HEK293 (cell line): Measurements from ENCODE around the gene NPFF.

ENCODE experiments used
- CTCF ChIA-PET: fragments of 350-600 bp; formaldehyde crosslinking; extraction: SDS; loops from one replicate; lab custom pipeline; 2021; ENCODE audit warnings: antibody characterized with exemption; lab: Yijun Ruan, JAX
- POLR2A ChIA-PET: fragments of 300-600 bp; formaldehyde crosslinking; extraction: SDS; loops from one replicate; lab custom pipeline; 2020; ENCODE audit warnings: antibody characterized with exemption, inconsistent platforms; lab: Yijun Ruan, JAX
- H3K27ac ChIP-seq: fragments of 200-500 bp; sonication (Bioruptor generic); 2 replicates; pipeline ENCODE4 v1.5.1; 2014; ENCODE audit warnings: low read depth, low read length, control low read depth, inconsistent platforms; ENCODE audit errors: extremely low read depth
- H3K36me3 ChIP-seq, 2 experiments: fragments of 200-500 bp in 1 of 2; sonication (Bioruptor generic) in 1 of 2; 1 replicate in 1 of 2; 2 replicates in 1 of 2; pipeline ENCODE4 v1.5.1; 2014 to 2017; ENCODE audit warnings: inconsistent platforms in 2 of 2, low read length in 2 of 2; ENCODE audit not compliant: control insufficient read depth in 2 of 2, insufficient read depth in 1 of 2
- H3K4me1 ChIP-seq: fragments of 200-500 bp; sonication (Bioruptor generic); 2 replicates; pipeline ENCODE4 v1.5.1; 2014; ENCODE audit warnings: mild to moderate bottlenecking, low read length, inconsistent platforms; ENCODE audit not compliant: control insufficient read depth, insufficient read depth
- H3K4me3 ChIP-seq: 2 replicates; pipeline ENCODE4 v1.5.1; 2011; ENCODE audit warnings: low read depth, mild to moderate bottlenecking, control low read depth, low read length, moderate library complexity
- H3K9me3 ChIP-seq: fragments of 200-500 bp; sonication (Bioruptor generic); 2 replicates; pipeline ENCODE4 v1.5.1; 2014; ENCODE audit warnings: low read depth, low read length, inconsistent platforms; ENCODE audit not compliant: control insufficient read depth, insufficient read depth
- EGR2 ChIP-seq: fragments of 450-650 bp; formaldehyde crosslinking; IDR thresholded peaks from 2 replicates; pipeline ENCODE4 v1.5.1; 2016; ENCODE audit warnings: low read depth, missing biosample characterization, missing genetic modification characterization
- GLI4 ChIP-seq: fragments of 450-650 bp; formaldehyde crosslinking; IDR thresholded peaks from 2 replicates; pipeline ENCODE4 v1.5.1; 2016; ENCODE audit warnings: missing biosample characterization, missing genetic modification characterization
- GLIS2 ChIP-seq: fragments of 450-650 bp; formaldehyde crosslinking; IDR thresholded peaks from 2 replicates; pipeline ENCODE4 v1.5.1; 2016; ENCODE audit warnings: missing biosample characterization, missing genetic modification characterization
- MZF1 ChIP-seq: fragments of 450-650 bp; formaldehyde crosslinking; IDR thresholded peaks from 2 replicates; pipeline ENCODE4 v1.5.1; 2017; ENCODE audit warnings: missing biosample characterization, missing genetic modification characterization, borderline replicate concordance
- SP3 ChIP-seq: fragments of 450-650 bp; formaldehyde crosslinking; IDR thresholded peaks from 2 replicates; pipeline ENCODE4 v1.5.1; 2016; ENCODE audit warnings: missing biosample characterization, missing genetic modification characterization
- ZBTB21 ChIP-seq: fragments of 450-650 bp; formaldehyde crosslinking; IDR thresholded peaks from 2 replicates; pipeline ENCODE4 v1.5.1; 2017; ENCODE audit warnings: missing biosample characterization, missing genetic modification characterization
- ZBTB48 ChIP-seq: fragments of 450-650 bp; formaldehyde crosslinking; IDR thresholded peaks from 2 replicates; pipeline ENCODE4 v1.5.1; 2016; ENCODE audit warnings: missing biosample characterization, missing genetic modification characterization
- ZNF112 ChIP-seq: fragments of 450-650 bp; formaldehyde crosslinking; IDR thresholded peaks from 2 replicates; pipeline ENCODE4 v1.5.0; 2017; ENCODE audit warnings: missing biosample characterization, missing genetic modification characterization
- ZNF121 ChIP-seq: fragments of 450-650 bp; formaldehyde crosslinking; IDR thresholded peaks from 2 replicates; pipeline ENCODE4 v1.5.1; 2016; ENCODE audit warnings: missing biosample characterization, missing genetic modification characterization
- ZNF138 ChIP-seq: fragments of 450-650 bp; formaldehyde crosslinking; IDR thresholded peaks from 2 replicates; pipeline ENCODE4 v1.5.1; 2016; ENCODE audit warnings: missing biosample characterization, missing genetic modification characterization, borderline replicate concordance
- ZNF23 ChIP-seq: fragments of 450-650 bp; formaldehyde crosslinking; IDR thresholded peaks from 2 replicates; pipeline ENCODE4 v1.5.1; 2016; ENCODE audit warnings: missing biosample characterization, missing genetic modification characterization, borderline replicate concordance
- ZNF248 ChIP-seq: fragments of 450-650 bp; formaldehyde crosslinking; IDR thresholded peaks from 2 replicates; pipeline ENCODE4 v1.5.1; 2017; ENCODE audit warnings: missing biosample characterization, missing genetic modification characterization
- ZNF292 ChIP-seq: fragments of 450-650 bp; formaldehyde crosslinking; IDR thresholded peaks from 2 replicates; pipeline ENCODE4 v1.5.1; 2016; ENCODE audit warnings: low read depth, missing biosample characterization, missing genetic modification characterization, borderline replicate concordance
- ZNF561 ChIP-seq: fragments of 450-650 bp; IDR thresholded peaks from 2 replicates; pipeline ENCODE4 v1.5.1; 2018; ENCODE audit warnings: missing biosample characterization, missing genetic modification characterization, borderline replicate concordance
- ZNF610 ChIP-seq: fragments of 450-650 bp; formaldehyde crosslinking; IDR thresholded peaks from 2 replicates; pipeline ENCODE4 v1.5.1; 2016; ENCODE audit warnings: missing biosample characterization, missing genetic modification characterization, borderline replicate concordance
- ZNF701 ChIP-seq: fragments of 450-650 bp; formaldehyde crosslinking; IDR thresholded peaks from 2 replicates; pipeline ENCODE4 v1.5.1; 2016; ENCODE audit warnings: missing biosample characterization, missing genetic modification characterization
- ZSCAN16 ChIP-seq: fragments of 450-650 bp; formaldehyde crosslinking; IDR thresholded peaks from 2 replicates; pipeline ENCODE4 v1.5.1; 2016; ENCODE audit warnings: missing biosample characterization, missing genetic modification characterization
- ZSCAN30 ChIP-seq: fragments of 450-650 bp; IDR thresholded peaks from 2 replicates; pipeline ENCODE4 v1.5.1; 2018; ENCODE audit warnings: missing biosample characterization, mild to moderate bottlenecking, missing genetic modification characterization, moderate library complexity
- TF ChIP-seq, protein P1 (sequence below): fragments of 450-650 bp; formaldehyde crosslinking; IDR thresholded peaks from 2 replicates; pipeline ENCODE4 v1.5.1; 2017; ENCODE audit warnings: missing biosample characterization, missing genetic modification characterization
- TF ChIP-seq, protein P2 (sequence below): fragments of 450-650 bp; formaldehyde crosslinking; IDR thresholded peaks from 2 replicates; pipeline ENCODE4 v1.5.1; 2016; ENCODE audit warnings: missing biosample characterization, missing genetic modification characterization
- TF ChIP-seq, protein P3 (sequence below): fragments of 450-650 bp; formaldehyde crosslinking; IDR thresholded peaks from 2 replicates; pipeline ENCODE4 v1.5.1; 2016; ENCODE audit warnings: missing biosample characterization, missing genetic modification characterization
- TF ChIP-seq, protein P4 (sequence below): fragments of 450-650 bp; formaldehyde crosslinking; IDR thresholded peaks from 2 replicates; pipeline ENCODE4 v1.5.0; 2017; ENCODE audit warnings: missing biosample characterization, missing genetic modification characterization, borderline replicate concordance
- TF ChIP-seq, protein P5 (sequence below): fragments of 450-650 bp; formaldehyde crosslinking; IDR thresholded peaks from 2 replicates; pipeline ENCODE4 v1.5.1; 2016; ENCODE audit warnings: missing biosample characterization, missing genetic modification characterization

NPFF gene

DNA sequence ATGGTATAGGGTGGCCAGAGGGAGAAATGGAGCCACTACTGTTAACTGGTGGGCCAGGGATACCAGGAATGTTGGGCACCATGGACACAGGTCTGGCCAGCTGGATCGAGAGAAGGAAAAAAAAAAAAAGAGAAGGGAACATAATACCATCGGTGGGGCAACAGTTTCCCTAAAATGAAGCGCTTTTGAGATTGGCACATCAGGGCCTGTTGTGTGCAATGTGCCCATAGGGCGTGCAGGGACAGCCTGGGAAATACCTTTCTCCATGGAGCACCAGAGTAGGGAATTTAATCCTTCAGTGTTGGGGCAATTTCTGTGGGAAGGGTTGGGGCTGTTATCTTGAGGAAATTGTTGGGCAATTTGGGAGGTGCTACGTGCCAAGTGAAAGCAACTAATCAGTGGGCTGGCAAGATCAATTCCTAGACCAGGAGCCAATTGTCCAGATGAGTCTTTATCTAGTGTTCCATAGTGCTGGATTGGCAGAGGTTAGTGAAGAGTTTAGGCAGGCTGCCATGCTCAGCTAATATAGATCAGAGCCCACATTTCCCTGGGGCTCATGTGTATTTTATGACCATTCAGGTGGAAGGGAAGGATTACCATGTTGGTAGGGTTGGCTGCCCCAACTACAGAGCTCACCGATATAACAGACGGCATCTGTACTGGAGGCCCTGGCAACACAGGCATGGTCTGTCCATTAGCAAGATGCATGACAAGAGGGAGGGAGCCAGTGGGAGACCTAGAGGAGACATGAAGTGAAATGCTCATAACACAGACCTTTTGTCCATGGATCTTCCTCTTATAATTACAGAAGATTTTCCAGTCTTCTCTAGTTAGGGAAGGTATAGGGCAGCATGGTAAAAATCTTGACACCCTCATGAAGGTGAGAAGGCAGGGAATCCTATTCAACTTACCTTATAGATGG, 25.5 kb upstream of the NPFF start:
- ChIA-PET POLR2A (interaction anchor here (0.6 kb wide), 1 partner anchor 51 kb away, joined by 6 read pairs; no protein-coding TSS in a partner anchor), CTCF (interaction anchor here (1.0 to 1.4 kb wide), 4 partner anchors 10 to 214 kb away, joined by 3 to 7 read pairs (median 4); partner anchors contain the start of gene ATP5MC2)
- TF ChIP-seq ZBTB48 (tag by site-specific recombination) = no peak
- no peak for TF ChIP-seq ZBTB21
- TF ChIP-seq, protein P1, sequence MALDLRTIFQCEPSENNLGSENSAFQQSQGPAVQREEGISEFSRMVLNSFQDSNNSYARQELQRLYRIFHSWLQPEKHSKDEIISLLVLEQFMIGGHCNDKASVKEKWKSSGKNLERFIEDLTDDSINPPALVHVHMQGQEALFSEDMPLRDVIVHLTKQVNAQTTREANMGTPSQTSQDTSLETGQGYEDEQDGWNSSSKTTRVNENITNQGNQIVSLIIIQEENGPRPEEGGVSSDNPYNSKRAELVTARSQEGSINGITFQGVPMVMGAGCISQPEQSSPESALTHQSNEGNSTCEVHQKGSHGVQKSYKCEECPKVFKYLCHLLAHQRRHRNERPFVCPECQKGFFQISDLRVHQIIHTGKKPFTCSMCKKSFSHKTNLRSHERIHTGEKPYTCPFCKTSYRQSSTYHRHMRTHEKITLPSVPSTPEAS (tag by site-specific recombination) = no peak
- TF ChIP-seq ZSCAN16 (tag by site-specific recombination) = no peak
- no peak for TF ChIP-seq ZNF248 (tag by site-specific recombination)
- no peak for TF ChIP-seq GLIS2 (tag by site-specific recombination)

DNA sequence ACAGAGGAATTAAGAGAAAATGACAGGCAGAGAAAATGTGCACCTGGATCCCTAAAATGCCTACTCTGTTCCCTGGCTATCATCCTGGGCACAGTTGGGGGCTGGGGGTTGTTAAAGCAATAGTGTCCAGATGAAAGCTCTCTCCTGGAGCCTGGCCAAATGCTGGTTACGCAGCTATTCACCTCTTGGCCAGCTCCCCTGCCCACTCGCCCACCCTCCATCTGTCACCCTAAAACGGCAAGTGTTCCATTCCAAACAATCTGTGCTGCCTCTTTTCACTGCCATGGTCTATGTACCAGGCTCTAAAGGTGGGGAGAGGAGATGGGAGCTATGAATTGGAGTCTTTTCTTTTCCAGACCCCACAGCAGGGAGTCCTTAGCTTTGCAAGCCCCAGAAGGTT, 24.7 kb upstream of the NPFF start:
- H3K36me3 ChIP-seq = peaks cover 40 to 56% of the 10 kb centered on the region in 2 experiments
- TF ChIP-seq, protein P2, sequence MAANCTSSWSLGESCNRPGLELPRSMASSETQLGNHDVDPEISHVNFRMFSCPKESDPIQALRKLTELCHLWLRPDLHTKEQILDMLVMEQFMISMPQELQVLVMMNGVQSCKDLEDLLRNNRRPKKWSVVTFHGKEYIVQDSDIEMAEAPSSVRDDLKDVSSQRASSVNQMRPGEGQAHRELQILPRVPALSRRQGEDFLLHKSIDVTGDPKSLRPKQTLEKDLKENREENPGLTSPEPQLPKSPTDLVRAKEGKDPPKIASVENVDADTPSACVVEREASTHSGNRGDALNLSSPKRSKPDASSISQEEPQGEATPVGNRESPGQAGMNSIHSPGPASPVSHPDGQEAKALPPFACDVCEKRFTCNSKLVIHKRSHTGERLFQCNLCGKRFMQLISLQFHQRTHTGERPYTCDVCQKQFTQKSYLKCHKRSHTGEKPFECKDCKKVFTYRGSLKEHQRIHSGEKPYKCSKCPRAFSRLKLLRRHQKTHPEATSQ (tag by site-specific recombination) = no peak
- no peak for TF ChIP-seq SP3 (tag by site-specific recombination)
- TF ChIP-seq ZNF138 (tag by site-specific recombination) = no peak
- TF ChIP-seq, protein P3, sequence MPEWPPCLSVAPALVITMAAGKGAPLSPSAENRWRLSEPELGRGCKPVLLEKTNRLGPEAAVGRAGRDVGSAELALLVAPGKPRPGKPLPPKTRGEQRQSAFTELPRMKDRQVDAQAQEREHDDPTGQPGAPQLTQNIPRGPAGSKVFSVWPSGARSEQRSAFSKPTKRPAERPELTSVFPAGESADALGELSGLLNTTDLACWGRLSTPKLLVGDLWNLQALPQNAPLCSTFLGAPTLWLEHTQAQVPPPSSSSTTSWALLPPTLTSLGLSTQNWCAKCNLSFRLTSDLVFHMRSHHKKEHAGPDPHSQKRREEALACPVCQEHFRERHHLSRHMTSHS (tag by site-specific recombination) = no peak
- no peak for TF ChIP-seq ZSCAN30 (tag by site-specific recombination)
- no peak for TF ChIP-seq MZF1
- no peak for TF ChIP-seq ZNF610 (tag by site-specific recombination)
- no peak for TF ChIP-seq ZNF112
- TF ChIP-seq ZNF701 = no peak
- TF ChIP-seq EGR2 (tag by site-specific recombination) = no peak
- TF ChIP-seq ZNF561 (tag by site-specific recombination) = no peak
- TF ChIP-seq GLI4 (tag by site-specific recombination) = no peak
- TF ChIP-seq, all 188 proteins: peak for 0
- H3K27ac ChIP-seq = no peak overlapping the region
- CTCF ChIA-PET = no interaction called here
- H3K4me1 ChIP-seq = no peaks in the 10 kb centered on the region
- POLR2A ChIA-PET = no interaction called here
- H3K9me3 ChIP-seq = no peaks in the 10 kb centered on the region
- H3K4me3 ChIP-seq = no peak overlapping the region

More for the DNA sequence above, 25.5 kb upstream of the NPFF start:
- Histone ChIP-seq H3K4me1 (no peaks in the 10 kb centered on the region), H3K4me3 (no peak overlapping the region), H3K36me3 (peaks cover 42 to 60% of the 10 kb centered on the region in 2 experiments), H3K27ac (no peak overlapping the region), H3K9me3 (no peaks in the 10 kb centered on the region)

DNA sequence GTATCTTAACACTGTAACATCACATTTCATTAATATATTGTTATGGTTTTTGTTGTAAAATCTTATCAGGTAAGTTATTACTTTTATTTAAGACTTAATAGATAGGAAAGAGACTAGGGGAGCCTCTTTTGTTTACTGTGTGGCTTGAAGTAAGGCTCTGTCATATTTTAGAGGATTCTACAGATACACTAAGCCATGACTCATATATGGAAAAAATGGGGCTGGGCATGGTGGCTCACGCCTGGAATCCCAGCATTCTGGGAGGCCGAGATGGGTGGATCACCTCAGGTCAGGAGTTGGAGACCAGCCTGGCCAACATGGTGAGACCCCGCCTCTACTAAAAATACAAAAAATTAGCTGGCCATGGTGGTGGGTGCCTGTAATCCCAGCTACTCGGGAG, 23.6 kb upstream of the NPFF start:
- Histone ChIP-seq H3K4me1 (no peaks in the 10 kb centered on the region), H3K4me3 (no peak overlapping the region), H3K9me3 (no peaks in the 10 kb centered on the region), H3K27ac (no peak overlapping the region), H3K36me3 (peaks cover 36 to 47% of the 10 kb centered on the region in 2 experiments)
- POLR2A ChIA-PET = no interaction called here
- CTCF ChIA-PET = interaction anchor here (0.6 to 0.9 kb wide), 3 partner anchors 10 to 215 kb away, joined by 3 to 10 read pairs (median 3); no protein-coding TSS in a partner anchor
- TF ChIP-seq ZNF292 (no peak), ZNF121 (tag by site-specific recombination) (no peak), ZNF23 (tag by site-specific recombination) (no peak)
- TF ChIP-seq, protein P4, sequence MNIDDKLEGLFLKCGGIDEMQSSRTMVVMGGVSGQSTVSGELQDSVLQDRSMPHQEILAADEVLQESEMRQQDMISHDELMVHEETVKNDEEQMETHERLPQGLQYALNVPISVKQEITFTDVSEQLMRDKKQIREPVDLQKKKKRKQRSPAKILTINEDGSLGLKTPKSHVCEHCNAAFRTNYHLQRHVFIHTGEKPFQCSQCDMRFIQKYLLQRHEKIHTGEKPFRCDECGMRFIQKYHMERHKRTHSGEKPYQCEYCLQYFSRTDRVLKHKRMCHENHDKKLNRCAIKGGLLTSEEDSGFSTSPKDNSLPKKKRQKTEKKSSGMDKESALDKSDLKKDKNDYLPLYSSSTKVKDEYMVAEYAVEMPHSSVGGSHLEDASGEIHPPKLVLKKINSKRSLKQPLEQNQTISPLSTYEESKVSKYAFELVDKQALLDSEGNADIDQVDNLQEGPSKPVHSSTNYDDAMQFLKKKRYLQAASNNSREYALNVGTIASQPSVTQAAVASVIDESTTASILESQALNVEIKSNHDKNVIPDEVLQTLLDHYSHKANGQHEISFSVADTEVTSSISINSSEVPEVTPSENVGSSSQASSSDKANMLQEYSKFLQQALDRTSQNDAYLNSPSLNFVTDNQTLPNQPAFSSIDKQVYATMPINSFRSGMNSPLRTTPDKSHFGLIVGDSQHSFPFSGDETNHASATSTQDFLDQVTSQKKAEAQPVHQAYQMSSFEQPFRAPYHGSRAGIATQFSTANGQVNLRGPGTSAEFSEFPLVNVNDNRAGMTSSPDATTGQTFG = no peak
- TF ChIP-seq, protein P5, sequence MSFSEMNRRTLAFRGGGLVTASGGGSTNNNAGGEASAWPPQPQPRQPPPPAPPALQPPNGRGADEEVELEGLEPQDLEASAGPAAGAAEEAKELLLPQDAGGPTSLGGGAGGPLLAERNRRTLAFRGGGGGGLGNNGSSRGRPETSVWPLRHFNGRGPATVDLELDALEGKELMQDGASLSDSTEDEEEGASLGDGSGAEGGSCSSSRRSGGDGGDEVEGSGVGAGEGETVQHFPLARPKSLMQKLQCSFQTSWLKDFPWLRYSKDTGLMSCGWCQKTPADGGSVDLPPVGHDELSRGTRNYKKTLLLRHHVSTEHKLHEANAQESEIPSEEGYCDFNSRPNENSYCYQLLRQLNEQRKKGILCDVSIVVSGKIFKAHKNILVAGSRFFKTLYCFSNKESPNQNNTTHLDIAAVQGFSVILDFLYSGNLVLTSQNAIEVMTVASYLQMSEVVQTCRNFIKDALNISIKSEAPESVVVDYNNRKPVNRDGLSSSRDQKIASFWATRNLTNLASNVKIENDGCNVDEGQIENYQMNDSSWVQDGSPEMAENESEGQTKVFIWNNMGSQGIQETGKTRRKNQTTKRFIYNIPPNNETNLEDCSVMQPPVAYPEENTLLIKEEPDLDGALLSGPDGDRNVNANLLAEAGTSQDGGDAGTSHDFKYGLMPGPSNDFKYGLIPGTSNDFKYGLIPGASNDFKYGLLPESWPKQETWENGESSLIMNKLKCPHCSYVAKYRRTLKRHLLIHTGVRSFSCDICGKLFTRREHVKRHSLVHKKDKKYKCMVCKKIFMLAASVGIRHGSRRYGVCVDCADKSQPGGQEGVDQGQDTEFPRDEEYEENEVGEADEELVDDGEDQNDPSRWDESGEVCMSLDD = no peak
